ENCODE measurements around the gene NDUFAF8.

The NDUFAF8 gene

DNA sequence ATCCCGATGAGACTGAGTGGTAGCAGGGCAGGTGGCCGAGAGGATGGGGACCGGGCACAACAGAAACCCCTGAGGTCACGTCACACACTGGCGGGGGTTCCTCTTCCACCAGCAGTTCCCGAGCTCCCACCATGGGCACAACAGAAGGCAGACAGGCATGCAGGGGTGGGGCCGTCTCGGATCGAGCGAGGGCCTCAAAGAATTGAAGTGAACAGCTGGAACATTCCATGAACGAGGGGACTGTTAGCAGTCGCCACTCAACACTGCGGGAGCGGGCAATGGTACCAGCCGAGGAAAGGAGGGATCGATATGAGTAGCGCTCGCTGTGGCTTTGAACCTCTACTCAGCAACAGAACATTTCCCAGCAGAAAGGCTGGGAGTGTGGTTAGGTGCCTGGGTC, 21.6 kb upstream of the NDUFAF8 start:
- H2BK5ac ChIP-seq (ENCODE audit: low read length): no peak overlapping the region
- H3K27ac ChIP-seq (replicated peaks; ENCODE audit: low read length): no peak overlapping the region
- H3K14ac ChIP-seq (ENCODE audit: low read length): no peak overlapping the region
- no peak overlapping the region for H3K18ac ChIP-seq (ENCODE audit: low read length)
- H2BK120ac ChIP-seq (ENCODE audit: low read depth, low read length): no peak overlapping the region
- no peak overlapping the region for H2BK15ac ChIP-seq (ENCODE audit: low read length)
- no peak overlapping the region for H2BK12ac ChIP-seq (ENCODE audit: low read length)
- no peak overlapping the region for H3K4me2 ChIP-seq (ENCODE audit: insufficient read depth, low read length, poor library complexity, severe bottlenecking)
- no peak overlapping the region for H2AK5ac ChIP-seq (ENCODE audit: low read depth, low read length)
- no peaks in the 10 kb centered on the region for H3K27me3 ChIP-seq (ENCODE audit: control insufficient read depth in 3 of 3, insufficient read depth in 3 of 3, low read depth in 1 of 3, low read length in 3 of 3)
- H4K8ac ChIP-seq (ENCODE audit: low read depth, low read length): peak overlapping the region; percentile 17
- WGBS, 2 donors (ENCODE audit: extremely low coverage in 2 of 2, insufficient read length in 2 of 2, insufficient replicate concordance in 1 of 2): no CpG with 5 or more reads among the region's 18 CpGs
- no peak overlapping the region for H3K4me3 ChIP-seq (ENCODE audit: low read length in 2 of 2)
- H3K9ac ChIP-seq (ENCODE audit: low read depth, low read length, poor library complexity): peak overlapping the region; percentile 70
- H3K4ac ChIP-seq (ENCODE audit: low read length): no peak overlapping the region
- no peak for DNase-seq (ENCODE audit: low spot score)
- no peak overlapping the region for H2AFZ ChIP-seq (ENCODE audit: low read length)
- H3K23ac ChIP-seq (ENCODE audit: low read depth, low read length, poor library complexity): peak overlapping the region; percentile 65
- peaks cover 11 to 16% of the 10 kb centered on the region in 2 donors for H3K4me1 ChIP-seq (ENCODE audit: control insufficient read depth in 2 of 2, insufficient read depth in 1 of 2, low read depth in 1 of 2, low read length in 2 of 2)
- no peak overlapping the region for H4K91ac ChIP-seq (ENCODE audit: low read depth, low read length, poor library complexity)
- H3K79me1 ChIP-seq (ENCODE audit: low read depth, low read length): peaks cover 22% of the 10 kb centered on the region
- H3K9me3 ChIP-seq (replicated peaks in 1 of 2; ENCODE audit: control insufficient read depth in 2 of 2, insufficient read depth in 1 of 2, low read depth in 1 of 2, low read length in 2 of 2): peaks cover 0 to 1% of the 10 kb centered on the region in 2 donors
- peaks cover 12 to 37% of the 10 kb centered on the region in 2 donors for H3K36me3 ChIP-seq (replicated peaks in 1 of 2; ENCODE audit: control insufficient read depth in 2 of 2, insufficient read depth in 2 of 2, low read length in 2 of 2)

DNA sequence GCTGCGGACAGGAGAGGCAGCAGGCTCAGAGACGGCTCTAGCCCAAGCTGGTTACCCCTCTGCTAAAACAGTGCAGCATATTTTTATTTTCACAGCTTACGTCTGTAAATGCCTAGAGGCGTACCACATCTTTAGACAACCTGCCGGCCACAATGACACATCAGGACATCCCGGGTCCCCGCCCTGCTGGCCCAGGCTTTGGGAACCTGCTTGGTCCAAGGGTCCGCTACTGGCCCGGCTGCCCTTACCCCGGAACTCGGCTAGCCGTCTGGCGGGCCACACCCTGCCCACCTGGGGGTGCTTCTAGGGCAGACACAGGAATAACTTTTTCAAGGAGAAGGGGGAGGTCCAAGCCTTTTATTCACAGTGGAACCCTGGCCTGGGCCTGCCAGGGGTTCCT, 20.7 kb upstream of the NDUFAF8 start:
- Histone ChIP-seq H3K4ac (ENCODE audit: low read length) (no peak overlapping the region), H3K36me3 (replicated peaks in 1 of 2; ENCODE audit: control insufficient read depth in 2 of 2, insufficient read depth in 2 of 2, low read length in 2 of 2) (peaks cover 12 to 35% of the 10 kb centered on the region in 2 donors), H3K14ac (ENCODE audit: low read length) (no peak overlapping the region), H2AFZ (ENCODE audit: low read length) (no peak overlapping the region), H4K91ac (ENCODE audit: low read depth, low read length, poor library complexity) (no peak overlapping the region), H2BK12ac (ENCODE audit: low read length) (no peak overlapping the region), H3K23ac (ENCODE audit: low read depth, low read length, poor library complexity) (no peak overlapping the region), H3K9me3 (replicated peaks in 1 of 2; ENCODE audit: control insufficient read depth in 2 of 2, insufficient read depth in 1 of 2, low read depth in 1 of 2, low read length in 2 of 2) (peaks cover 0 to 1% of the 10 kb centered on the region in 2 donors), H2BK120ac (ENCODE audit: low read depth, low read length) (no peak overlapping the region), H3K9ac (ENCODE audit: low read depth, low read length, poor library complexity) (no peak overlapping the region), H4K8ac (ENCODE audit: low read depth, low read length) (no peak overlapping the region), H2BK5ac (ENCODE audit: low read length) (no peak overlapping the region), H3K27ac (replicated peaks; ENCODE audit: low read length) (no peak overlapping the region), H3K18ac (ENCODE audit: low read length) (no peak overlapping the region), H3K4me3 (ENCODE audit: low read length in 2 of 2) (no peak overlapping the region), H2BK15ac (ENCODE audit: low read length) (no peak overlapping the region), H3K79me1 (ENCODE audit: low read depth, low read length) (peaks cover 20% of the 10 kb centered on the region), H2AK5ac (ENCODE audit: low read depth, low read length) (no peak overlapping the region), H3K4me2 (ENCODE audit: insufficient read depth, low read length, poor library complexity, severe bottlenecking) (no peak overlapping the region), H3K4me1 (ENCODE audit: control insufficient read depth in 2 of 2, insufficient read depth in 1 of 2, low read depth in 1 of 2, low read length in 2 of 2) (peaks cover 11 to 17% of the 10 kb centered on the region in 2 donors), H3K27me3 (ENCODE audit: control insufficient read depth in 3 of 3, insufficient read depth in 3 of 3, low read depth in 1 of 3, low read length in 3 of 3) (no peaks in the 10 kb centered on the region)
- DNase-seq (ENCODE audit: low spot score): no peak
- no CpG with 5 or more reads among the region's 13 CpGs for WGBS, 2 donors (ENCODE audit: extremely low coverage in 2 of 2, insufficient read length in 2 of 2, insufficient replicate concordance in 1 of 2)

DNA sequence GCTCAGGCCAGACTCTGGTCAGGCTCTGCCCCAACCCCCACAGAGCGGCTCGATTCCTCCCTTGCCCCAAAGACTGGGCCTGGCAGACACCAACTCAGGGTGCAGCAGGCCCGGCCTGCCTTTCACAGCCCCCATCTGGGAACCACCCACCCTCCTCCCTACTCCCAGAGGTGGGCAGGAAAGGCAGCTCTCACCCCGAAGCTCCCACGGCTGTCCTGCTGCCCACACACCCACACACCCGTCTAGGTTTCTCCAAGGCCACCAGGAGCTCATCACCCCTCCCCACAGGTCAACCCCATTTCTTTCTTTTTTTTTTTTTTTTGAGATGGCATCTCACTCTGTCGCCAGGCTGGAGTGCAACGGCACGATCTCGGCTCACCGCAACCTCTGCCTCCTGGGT, 20.1 kb upstream of the NDUFAF8 start:
- H3K79me1 ChIP-seq (ENCODE audit: low read depth, low read length): peaks cover 20% of the 10 kb centered on the region

DNA sequence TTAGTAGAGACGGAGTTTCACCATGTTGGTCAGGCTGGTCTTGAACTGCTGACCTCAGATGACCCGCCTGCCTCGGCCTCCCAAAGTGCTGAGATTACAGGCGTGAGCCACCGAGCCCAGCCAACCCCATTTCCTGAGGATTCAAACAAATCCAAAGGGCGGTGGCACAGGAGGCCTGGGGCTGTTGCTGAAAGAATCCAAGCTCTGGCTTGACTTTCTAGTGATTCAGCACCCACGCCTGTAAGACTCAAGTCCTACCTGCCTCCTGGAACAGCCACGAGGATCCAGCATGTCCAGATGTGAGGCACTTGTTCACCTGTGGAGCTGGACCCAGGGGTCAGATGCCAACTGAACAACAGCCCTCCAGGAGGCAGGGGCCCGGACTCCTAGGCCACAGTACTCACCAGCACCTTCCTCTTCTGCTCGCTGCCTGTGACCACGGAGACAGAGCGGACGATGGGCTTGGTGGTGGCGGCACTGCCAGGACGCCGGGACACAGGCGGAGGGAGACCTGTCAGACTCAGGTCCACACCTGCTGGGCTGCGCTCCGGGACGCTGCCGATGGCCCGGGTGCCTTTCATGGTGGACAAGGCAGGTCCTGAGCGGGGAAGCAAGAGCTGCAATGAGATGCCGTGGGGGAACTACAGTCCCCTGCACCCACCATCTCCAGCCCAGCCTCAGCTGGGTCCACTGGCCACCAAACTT, 19.5 kb upstream of the NDUFAF8 start:
- Histone ChIP-seq H3K4me2 (ENCODE audit: insufficient read depth, low read length, poor library complexity, severe bottlenecking) (no peak overlapping the region), H3K9me3 (replicated peaks in 1 of 2; ENCODE audit: control insufficient read depth in 2 of 2, insufficient read depth in 1 of 2, low read depth in 1 of 2, low read length in 2 of 2) (no peaks in the 10 kb centered on the region), H3K79me1 (ENCODE audit: low read depth, low read length) (peaks cover 20% of the 10 kb centered on the region), H3K27me3 (ENCODE audit: control insufficient read depth in 3 of 3, insufficient read depth in 3 of 3, low read depth in 1 of 3, low read length in 3 of 3) (no peaks in the 10 kb centered on the region), H3K4ac (ENCODE audit: low read length) (no peak overlapping the region), H2BK15ac (ENCODE audit: low read length) (peak overlapping the region; percentile 58), H3K14ac (ENCODE audit: low read length) (no peak overlapping the region), H3K18ac (ENCODE audit: low read length) (no peak overlapping the region), H3K27ac (replicated peaks; ENCODE audit: low read length) (no peak overlapping the region), H4K8ac (ENCODE audit: low read depth, low read length) (no peak overlapping the region), H2BK120ac (ENCODE audit: low read depth, low read length) (peak overlapping the region; percentile 54), H2BK12ac (ENCODE audit: low read length) (no peak overlapping the region), H2BK5ac (ENCODE audit: low read length) (peak overlapping the region; percentile 75), H2AFZ (ENCODE audit: low read length) (no peak overlapping the region), H3K4me3 (ENCODE audit: low read length in 2 of 2) (peak overlapping the region in 1 of 2 donors; percentile 38), H3K36me3 (replicated peaks in 1 of 2; ENCODE audit: control insufficient read depth in 2 of 2, insufficient read depth in 2 of 2, low read length in 2 of 2) (peaks cover 12 to 31% of the 10 kb centered on the region in 2 donors), H3K9ac (ENCODE audit: low read depth, low read length, poor library complexity) (peak overlapping the region; percentile 21), H3K23ac (ENCODE audit: low read depth, low read length, poor library complexity) (peak overlapping the region; percentile 85), H3K4me1 (ENCODE audit: control insufficient read depth in 2 of 2, insufficient read depth in 1 of 2, low read depth in 1 of 2, low read length in 2 of 2) (peaks cover 13 to 20% of the 10 kb centered on the region in 2 donors), H2AK5ac (ENCODE audit: low read depth, low read length) (no peak overlapping the region), H4K91ac (ENCODE audit: low read depth, low read length, poor library complexity) (no peak overlapping the region)
- WGBS, 2 donors (ENCODE audit: extremely low coverage in 2 of 2, insufficient read length in 2 of 2, insufficient replicate concordance in 1 of 2): no CpG with 5 or more reads among the region's 24 CpGs
- DNase-seq (ENCODE audit: low spot score): no peak

More for the DNA sequence above, 20.1 kb upstream of the NDUFAF8 start:
- Histone ChIP-seq H2AK5ac (ENCODE audit: low read depth, low read length) (no peak overlapping the region), H3K4me1 (ENCODE audit: control insufficient read depth in 2 of 2, insufficient read depth in 1 of 2, low read depth in 1 of 2, low read length in 2 of 2) (peaks cover 13 to 20% of the 10 kb centered on the region in 2 donors), H3K4me2 (ENCODE audit: insufficient read depth, low read length, poor library complexity, severe bottlenecking) (no peak overlapping the region), H2BK120ac (ENCODE audit: low read depth, low read length) (no peak overlapping the region), H3K9me3 (replicated peaks in 1 of 2; ENCODE audit: control insufficient read depth in 2 of 2, insufficient read depth in 1 of 2, low read depth in 1 of 2, low read length in 2 of 2) (no peaks in the 10 kb centered on the region), H3K4ac (ENCODE audit: low read length) (no peak overlapping the region), H3K9ac (ENCODE audit: low read depth, low read length, poor library complexity) (no peak overlapping the region), H2BK12ac (ENCODE audit: low read length) (no peak overlapping the region), H2BK15ac (ENCODE audit: low read length) (no peak overlapping the region), H2BK5ac (ENCODE audit: low read length) (no peak overlapping the region), H4K91ac (ENCODE audit: low read depth, low read length, poor library complexity) (no peak overlapping the region), H3K4me3 (ENCODE audit: low read length in 2 of 2) (no peak overlapping the region), H3K27me3 (ENCODE audit: control insufficient read depth in 3 of 3, insufficient read depth in 3 of 3, low read depth in 1 of 3, low read length in 3 of 3) (no peaks in the 10 kb centered on the region), H3K36me3 (replicated peaks in 1 of 2; ENCODE audit: control insufficient read depth in 2 of 2, insufficient read depth in 2 of 2, low read length in 2 of 2) (peaks cover 12 to 31% of the 10 kb centered on the region in 2 donors), H3K27ac (replicated peaks; ENCODE audit: low read length) (no peak overlapping the region), H3K23ac (ENCODE audit: low read depth, low read length, poor library complexity) (no peak overlapping the region), H4K8ac (ENCODE audit: low read depth, low read length) (no peak overlapping the region), H3K14ac (ENCODE audit: low read length) (no peak overlapping the region), H3K18ac (ENCODE audit: low read length) (no peak overlapping the region), H2AFZ (ENCODE audit: low read length) (no peak overlapping the region)
- WGBS, 2 donors (ENCODE audit: extremely low coverage in 2 of 2, insufficient read length in 2 of 2, insufficient replicate concordance in 1 of 2): no CpG with 5 or more reads among the region's 11 CpGs
- DNase-seq (ENCODE audit: low spot score): no peak
